Keratinocyte (primary cell): ENCODE results near the gene AJUBA.

Source experiments
- CTCF ChIP-seq, 3 experiments: IDR thresholded peaks in 1 of 3; conservative IDR thresholded peaks in 1 of 3; optimal IDR thresholded peaks in 1 of 3; 2 replicates in 2 of 3; 3 replicates in 1 of 3; pipeline versions ENCODE3 to v1.5.1; 2011; ENCODE audit warnings: low read length in 3 of 3, mild to moderate bottlenecking in 3 of 3, moderate library complexity in 2 of 3, control low read depth in 1 of 3, inconsistent platforms in 1 of 3; ENCODE audit not compliant: insufficient read depth in 2 of 3; ENCODE audit errors: extremely low read depth in 1 of 3
- EZH2 ChIP-seq: IDR thresholded peaks from one replicate; pipeline ENCODE4 v1.6.1; 2012; ENCODE audit warnings: inconsistent platforms, mild to moderate bottlenecking, low read length, moderate library complexity

GRCh38 chr14:22945642-22946041 lies 36.7 kb downstream of the AJUBA start:
- no peak for TF ChIP-seq CTCF (optimal IDR thresholded peaks at IDR 0.05 in 1 of 3, IDR thresholded peaks at IDR 0.05 in 1 of 3, conservative IDR thresholded peaks at IDR 0.05 in 1 of 3; ENCODE audit: extremely low read depth in 1 of 3, insufficient read depth in 2 of 3, low read length in 3 of 3)
- no peak for TF ChIP-seq EZH2
